ENCODE results near the gene PARP11. TPM values are rescaled to one million over a fixed set of nuclear protein-coding genes. Genes with fewer than 3 reads are reported as not detected.

Gene PARP11, protein sequence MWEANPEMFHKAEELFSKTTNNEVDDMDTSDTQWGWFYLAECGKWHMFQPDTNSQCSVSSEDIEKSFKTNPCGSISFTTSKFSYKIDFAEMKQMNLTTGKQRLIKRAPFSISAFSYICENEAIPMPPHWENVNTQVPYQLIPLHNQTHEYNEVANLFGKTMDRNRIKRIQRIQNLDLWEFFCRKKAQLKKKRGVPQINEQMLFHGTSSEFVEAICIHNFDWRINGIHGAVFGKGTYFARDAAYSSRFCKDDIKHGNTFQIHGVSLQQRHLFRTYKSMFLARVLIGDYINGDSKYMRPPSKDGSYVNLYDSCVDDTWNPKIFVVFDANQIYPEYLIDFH
- total RNA-seq = 7.9 TPM

DNA sequence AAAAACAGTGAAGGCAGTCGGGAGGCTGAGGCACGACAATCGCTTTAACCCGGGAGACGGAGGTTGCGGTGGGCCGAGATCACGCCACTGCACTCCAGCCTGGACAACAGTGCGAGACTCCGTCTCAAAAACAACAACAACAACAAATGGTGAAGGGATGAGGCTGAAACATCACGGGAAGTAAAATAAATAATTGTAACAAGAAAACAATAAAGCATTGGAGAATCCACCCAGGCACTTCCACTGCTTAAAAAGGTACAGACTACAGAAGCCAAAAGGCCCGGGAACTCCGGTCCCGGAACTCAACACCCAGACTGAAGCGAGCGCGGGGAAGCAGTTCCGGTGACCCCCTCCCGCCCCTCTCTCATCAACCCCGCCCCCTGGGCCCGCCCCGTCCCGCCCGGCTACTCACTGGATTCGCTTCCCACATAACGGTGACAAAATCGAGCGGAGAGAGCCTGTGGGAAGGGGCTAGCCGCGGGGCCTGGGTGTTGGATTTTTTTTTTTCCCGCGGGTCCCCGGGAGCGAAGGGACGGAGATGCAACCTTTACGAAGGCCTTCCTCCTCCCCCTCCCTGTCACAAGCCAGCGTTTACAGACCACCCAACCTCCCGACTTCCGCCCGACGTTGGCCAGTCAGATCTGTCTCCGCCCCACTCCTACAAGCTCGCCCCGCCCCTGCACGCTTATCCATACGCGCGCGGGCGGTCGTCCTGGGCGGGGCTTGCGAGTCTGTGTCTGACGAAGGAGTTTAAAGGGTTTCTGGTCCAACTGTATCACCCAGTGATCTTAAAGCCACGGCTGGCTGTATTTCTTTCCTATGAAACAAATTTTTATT is at the start of gene PARP11:
Gene PARP11 (minus strand): TSS at position 600 of the 837 bp plus-strand sequence. CDS start 170 bp downstream, at position 430.
- DNase-seq (ENCODE audit: low spot score) = peak; percentile 96

DNA sequence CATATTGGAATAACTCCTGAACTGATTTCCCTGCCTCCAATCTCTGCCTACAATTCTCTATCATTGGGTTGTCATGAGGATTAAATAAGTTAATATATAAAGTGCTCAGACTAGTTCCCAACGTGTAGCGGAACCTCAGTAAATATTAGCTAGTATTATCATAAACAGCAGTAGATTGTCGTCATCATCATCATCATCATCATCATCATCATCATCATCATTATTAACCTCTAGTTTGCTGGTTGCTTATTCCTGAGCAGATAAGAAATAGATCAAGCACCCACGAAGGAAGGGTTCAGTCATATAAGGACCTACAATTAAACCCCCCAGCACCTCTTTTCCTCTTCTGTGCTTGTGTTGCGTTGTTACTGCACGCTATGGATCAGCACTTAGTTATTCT is 48.8 kb upstream of the PARP11 start:
- no peak for DNase-seq (ENCODE audit: low spot score)

DNA sequence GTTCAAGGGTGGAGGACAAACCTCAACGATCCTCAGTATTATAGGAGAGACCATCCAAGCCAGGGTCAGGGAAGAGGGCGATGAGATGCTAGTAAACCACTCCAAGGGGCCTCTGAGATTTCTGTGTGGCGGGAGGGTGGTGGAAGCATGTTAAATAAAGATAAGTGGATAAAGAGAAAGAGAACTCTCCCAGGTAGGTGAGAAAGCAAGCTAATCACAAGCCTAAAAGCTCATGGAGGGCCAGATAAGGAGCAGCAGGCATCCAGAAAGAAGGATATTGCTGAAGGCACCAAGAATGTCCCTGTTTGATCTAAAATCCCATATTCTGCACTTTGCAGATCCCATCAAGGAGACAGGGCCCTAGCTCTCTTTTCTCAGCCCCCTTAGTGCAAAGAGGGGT is 48.3 kb upstream of the PARP11 start:
- no peak for DNase-seq (ENCODE audit: low spot score)

DNA sequence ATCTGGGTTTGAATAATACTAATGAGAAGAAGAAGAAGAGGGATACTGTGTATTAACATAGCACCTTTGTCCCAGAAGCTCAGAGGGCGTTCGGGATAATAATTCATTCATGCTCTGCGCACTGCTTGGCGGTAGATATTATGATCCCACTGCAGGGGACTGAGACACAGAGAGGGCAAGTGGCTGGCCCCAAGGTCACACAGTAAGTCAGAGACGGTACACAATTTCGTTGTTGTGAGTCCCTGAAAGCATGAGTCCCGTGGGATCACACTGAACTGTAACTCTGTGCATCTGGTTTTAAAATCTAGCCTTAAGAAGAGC is 47.9 kb upstream of the PARP11 start:
- DNase-seq (ENCODE audit: low spot score) = no peak

DNA sequence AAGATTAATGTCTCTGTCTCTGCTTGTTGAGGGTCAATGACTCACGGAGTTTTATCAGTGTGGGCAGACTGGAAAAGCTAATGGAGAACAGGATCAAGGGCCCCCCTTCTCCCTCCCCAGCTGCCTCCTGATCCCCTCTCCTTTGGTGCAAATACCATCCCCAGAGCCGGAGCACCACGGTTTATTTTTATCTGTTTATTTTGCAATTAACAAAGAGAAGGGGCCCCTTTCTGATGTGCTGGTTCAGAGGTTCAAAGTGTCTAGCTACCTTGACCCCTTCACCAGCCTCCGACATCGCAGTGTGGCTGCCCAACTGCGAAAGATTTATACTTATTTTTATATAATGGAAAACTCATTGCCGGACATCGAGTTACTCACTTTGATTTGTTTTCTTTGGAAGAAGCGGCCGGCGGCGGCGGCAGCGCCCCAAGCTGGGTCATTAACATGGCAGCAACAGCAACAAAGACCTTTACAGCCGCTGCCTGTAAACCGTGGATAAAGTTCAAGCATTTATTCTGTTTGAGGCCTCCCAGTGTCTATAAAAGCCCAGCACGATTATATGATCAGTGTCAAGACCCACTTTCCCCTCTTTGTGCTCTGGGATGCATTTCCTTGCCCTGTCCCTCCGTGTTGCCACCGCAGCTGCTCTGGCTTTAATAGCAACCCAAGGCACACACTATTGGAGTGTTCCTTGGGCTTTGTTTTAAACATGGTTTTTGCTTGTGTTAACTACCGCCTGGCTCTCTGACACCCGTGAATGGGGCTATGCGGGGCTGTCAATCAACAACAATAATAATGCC is 47.4 kb upstream of the PARP11 start:
- DNase-seq (ENCODE audit: low spot score) = no peak

DNA sequence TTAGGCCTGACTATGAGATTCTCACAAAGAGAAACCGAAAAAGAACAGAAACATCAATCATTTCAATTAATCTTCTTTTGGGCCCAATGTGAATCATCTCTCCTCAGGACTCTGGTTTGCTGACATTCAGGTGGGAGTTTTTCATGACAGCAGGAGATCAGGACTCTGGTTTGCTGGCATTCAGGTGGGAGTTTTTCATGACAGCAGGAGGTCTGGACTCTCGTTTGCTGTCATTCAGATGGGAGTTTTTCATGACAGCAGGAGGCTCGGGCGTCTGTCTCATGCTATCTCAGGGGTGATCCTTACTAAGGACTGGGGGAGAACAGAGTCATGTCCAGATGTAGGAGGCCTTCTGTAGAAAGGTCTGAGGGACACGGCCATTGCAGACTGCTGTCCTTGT is 40.1 kb upstream of the PARP11 start:
- no peak for DNase-seq (ENCODE audit: low spot score)

DNA sequence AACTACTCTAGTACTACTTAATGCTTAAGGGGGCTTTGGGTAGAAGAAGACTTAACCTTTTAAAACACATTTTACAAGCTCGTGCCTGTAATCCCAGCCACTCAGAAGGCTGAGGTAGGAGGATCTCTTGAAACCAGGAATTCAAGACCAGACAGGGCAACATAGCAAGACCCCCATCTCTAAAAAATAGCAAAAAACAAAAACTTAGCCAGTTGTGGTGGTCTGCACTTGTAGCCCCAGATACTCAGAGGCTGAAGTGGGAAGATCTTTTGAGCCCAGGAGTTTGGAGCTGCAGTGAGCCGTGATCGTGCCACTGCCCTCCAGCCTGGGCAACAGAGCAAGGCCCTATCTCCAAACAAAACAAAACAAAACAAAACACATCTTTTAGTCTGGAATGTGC is 39.7 kb upstream of the PARP11 start:
- no peak for DNase-seq (ENCODE audit: low spot score)

DNA sequence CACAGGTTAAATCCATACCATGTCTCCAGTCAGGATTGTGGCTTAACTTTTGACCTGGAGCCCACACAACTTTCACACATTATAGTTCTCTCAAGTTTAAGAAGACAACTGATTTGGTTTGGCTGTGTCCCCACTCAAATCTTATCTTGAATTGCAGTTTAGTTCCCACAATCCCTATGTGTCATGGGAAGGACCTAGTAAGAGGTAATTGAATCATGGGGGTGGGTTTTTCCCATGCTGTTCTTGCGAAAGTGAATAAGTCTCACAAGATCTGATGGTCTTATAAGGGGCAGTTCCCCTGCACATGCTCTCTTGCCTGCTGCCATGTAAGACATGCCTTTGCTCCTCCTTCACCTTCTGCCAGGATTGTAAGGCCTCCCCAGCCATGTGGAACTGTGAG is 38.2 kb upstream of the PARP11 start:
- no peak for DNase-seq (ENCODE audit: low spot score)

DNA sequence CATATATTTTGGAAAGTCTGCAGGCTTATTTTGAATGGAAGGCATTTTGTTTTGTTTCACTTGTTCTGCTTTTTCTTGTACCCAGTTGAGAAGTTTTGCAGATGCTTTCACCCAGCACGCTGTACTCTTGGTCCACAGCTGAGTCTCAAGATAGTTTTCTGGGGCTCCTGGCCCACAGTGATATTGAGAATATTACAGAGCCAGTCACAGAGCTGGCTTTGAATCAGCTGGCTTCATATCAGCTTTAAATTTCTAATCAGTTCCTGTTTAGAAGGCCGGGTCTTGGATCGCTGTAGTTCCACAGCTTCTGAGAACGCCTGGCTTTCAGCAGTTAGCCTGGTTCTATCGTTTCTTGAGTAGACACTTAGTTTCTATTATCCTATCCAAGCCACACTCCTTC is 32.5 kb upstream of the PARP11 start:
- no peak for DNase-seq (ENCODE audit: low spot score)

DNA sequence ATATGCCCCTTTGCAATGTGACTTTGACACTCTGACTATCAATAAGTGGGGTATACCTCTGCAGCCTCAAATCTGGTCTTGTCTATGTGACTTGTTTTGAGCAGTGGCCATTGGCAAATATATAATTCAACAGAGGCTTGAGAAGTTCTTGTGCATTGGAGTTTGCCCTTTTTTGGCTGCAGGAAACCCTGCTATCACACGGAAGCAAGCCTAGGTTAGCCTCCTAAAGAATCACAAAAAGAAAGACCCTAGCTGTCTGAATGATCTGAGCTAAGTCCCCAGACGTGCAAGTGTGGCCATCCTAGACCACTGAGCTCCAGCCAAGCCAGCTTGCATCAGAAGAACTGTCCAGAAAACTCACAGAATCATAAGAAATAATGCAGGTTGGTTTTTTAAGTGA is 31.8 kb upstream of the PARP11 start:
- DNase-seq (ENCODE audit: low spot score) = no peak

DNA sequence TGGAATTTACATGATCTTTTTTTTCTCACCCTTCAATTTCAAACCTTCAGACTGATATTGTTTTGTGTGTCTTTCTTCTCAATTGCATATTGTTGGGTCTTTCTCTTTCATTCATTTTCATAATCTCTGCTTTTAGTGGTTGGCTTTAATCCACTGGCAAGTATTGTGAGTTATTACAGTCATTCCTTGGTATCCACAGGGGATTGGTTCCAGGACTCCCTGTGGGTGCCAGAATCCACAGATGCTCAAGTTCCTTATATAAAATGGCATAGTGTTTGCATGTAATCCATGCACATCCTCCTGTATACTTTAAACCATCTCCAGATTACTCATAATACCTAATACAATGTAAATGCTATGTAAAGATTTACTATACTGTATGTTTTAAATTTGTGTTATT is 29.7 kb upstream of the PARP11 start:
- no peak for DNase-seq (ENCODE audit: low spot score)

DNA sequence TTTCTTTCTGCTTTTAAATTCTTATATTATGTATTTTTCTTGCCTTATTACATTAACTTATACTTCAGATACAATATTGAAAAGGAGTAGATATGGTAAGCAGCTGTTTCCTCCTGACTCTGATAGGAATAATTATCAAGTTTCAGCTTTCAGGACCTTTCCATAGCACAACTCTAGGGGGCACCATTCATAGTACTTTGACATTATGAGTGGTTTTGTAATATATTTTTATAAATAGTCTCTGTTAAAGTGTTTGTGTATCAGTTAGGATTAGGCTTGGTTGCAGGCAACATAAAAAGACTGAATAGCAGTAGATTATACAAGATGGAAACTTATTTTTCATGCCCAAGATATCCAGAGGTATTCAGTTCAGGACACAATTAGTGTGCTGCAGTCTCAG is 27.9 kb upstream of the PARP11 start:
- no peak for DNase-seq (ENCODE audit: low spot score)

DNA sequence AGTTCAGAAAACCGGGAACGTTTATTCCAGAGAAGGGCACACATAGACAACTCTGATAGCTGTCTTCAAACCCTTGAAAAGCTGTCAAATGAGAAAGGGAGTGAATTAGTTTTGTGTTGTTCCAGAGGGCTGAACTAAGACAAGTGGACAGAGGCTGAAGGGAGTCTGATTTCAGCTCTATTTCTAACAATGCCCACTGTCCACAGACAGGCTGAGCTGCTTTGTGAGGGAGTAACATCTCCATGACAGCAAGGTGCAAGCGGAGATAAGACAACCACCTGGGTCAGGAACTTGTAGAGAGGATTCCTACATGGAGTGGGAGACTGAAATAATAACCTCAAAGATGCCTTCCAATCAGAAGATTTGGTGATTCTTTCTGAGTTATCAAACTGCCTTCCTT is 25.6 kb upstream of the PARP11 start:
- no peak for DNase-seq (ENCODE audit: low spot score)

DNA sequence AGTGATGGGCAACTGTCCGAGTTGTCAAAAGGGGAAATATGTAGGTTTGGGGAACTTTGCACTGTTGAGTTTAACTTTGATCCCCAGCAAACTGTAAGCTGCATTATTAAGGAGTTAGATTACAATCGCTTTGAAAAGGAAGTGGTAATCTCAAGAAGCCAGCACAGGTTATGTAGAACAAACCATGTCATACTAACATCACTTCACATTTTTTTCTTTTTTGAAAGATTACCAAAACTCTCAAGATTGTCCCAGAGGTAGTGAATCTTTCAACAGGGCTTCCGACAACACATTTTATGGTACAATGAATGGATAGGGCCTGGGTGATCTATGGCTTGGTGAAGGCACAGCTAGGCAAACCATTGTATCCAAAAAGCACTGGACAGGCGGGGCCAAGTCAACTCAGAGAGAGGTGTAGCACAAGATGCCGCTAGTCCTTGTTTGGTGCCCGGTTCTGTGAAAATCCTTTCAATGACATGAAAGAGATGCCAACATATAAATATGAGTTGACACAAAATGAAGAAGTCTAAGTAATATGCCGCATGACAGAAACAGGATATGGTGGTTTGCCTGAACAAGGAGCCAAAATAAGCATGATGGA is 24.3 kb upstream of the PARP11 start:
- DNase-seq (ENCODE audit: low spot score) = no peak

DNA sequence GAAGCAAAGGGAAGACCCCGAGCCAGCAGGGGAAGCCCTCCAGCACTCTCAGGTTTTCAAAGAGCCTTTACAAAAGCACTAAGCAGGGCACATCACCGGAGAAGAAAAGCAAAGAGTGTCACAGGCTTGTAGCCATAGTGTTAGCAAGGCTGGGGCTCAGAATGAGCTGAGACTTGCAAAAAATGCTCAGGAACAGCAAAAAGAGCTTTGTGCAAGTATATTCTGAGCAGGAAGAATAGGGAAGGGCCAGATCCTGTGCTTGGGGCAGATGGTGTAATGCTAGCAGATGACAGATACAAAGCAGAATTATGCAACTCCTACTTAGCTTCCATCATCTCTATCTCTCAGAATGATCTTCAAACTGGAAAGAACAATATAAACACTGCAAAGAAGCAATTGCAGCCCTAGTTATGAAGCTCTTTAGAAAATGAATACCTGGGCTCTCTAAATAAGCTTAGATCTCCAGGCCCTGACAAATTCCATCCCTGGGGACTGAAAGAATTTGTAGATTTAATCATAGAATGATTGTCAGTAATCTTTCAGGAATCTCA is 23.7 kb upstream of the PARP11 start:
- no peak for DNase-seq (ENCODE audit: low spot score)

DNA sequence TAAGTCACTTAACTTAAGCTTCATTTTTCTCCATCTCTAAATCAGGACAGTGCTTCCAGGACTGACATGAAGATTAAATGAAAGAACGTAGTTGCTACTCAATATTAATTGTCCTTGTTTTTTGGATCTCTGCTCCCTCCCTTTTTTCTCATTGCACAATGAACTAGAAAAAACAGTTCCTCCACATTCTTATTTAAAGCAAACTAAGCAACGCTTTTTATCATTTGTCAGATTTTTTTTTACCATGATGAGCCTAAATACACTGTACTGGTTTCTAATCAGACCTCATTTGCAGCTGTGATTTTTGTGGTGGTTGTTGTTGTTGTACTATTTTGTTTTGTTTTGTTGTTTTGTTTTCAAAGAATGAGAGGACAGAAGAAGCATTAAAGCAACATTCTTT is 23.2 kb upstream of the PARP11 start:
- DNase-seq (ENCODE audit: low spot score) = no peak

DNA sequence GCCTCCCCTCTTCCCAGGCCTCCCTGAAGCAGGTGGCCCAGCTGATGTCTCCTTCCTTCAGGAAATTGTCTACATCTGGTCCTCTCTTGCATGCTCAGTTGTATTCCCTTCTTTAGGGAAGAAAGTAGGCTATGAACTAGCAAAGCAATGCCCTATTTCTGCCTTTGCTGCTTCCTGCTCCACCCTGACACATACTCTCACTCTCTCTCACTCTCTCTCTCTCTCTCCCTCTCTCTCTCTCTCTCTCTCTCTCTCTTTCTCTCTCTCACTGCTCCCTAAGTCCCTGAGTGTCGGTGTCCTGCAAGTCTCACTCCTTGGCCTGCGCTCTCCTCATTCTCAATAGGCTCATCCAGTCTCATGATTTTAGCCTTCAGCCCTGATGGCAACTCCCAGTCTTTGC is 19.4 kb upstream of the PARP11 start:
- DNase-seq (ENCODE audit: low spot score) = no peak

DNA sequence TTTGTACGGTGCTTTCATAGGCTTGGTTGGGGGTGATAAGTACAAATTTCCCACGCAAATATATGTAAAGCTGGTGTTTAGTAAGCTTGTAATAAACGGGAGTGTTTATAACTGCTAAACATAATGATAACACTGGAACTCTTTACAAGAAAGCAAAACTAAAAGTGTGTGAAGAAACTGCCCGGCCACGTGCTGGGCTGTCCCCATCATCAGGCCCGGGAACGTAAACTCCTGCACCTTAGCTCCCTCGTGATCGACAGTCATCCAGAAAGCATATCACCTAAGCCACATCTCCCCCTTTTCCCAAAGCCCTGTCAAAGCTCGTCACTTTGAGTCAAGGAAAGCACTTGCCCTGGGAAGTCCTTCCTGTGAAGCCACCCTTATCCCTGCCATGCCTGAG is 18.0 kb upstream of the PARP11 start:
- no peak for DNase-seq (ENCODE audit: low spot score)

DNA sequence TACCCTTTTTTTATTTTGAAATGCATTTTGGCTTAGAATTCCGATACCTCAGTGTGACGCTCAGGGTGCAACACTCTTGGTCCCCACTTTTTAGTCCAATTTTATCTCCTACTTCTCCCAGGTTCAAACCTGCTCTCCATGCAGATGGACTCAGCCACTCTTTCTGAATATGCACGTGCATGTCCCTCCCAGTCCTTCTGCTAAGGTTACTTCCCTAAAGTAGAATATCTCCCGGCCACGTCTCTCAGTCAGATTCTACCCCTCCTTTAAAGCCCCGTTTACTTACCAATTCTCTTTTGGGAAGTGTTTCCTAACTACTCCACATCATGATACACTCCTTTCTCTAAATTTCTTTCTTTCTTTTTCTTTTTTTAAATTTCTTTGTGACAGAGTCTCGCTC is 15.5 kb upstream of the PARP11 start:
- DNase-seq (ENCODE audit: low spot score) = no peak

DNA sequence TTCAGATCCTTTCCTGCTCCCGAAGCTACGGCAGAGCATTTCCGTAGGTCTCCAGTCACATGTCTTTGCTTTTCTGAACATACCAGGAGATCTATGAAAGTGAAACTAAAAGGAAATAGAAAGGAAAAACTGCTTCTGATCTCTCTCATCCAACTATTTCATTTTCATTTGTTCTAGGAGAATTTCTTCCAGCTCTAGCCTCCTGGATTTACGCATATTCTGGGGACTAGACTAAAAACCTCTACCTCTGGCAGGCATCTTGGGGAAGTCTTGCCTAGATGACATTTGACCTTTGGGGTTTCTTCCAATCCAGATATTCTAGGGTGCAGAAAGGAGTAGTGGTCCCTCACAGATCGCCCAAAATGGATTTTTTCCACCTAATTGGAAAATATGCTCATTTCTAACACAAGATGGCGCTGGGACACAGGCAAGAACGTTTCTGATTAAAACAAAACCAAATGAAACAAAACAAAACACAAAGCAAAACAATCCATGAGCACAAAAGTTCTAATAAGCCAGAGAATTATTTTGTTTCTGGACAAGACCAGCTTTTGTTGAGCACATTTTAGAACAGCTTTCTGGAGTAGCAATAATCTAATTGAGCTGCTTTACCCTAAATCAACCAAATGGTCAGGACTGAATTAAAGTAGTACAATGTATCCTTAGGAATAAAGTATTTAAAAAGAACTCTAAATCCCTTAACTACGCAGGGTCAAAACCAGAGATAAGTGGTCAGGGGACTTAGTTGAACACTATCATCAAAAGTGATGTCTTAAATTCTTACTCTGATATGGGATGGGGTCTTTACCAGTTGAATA is 12.3 kb upstream of the PARP11 start:
- DNase-seq (ENCODE audit: low spot score) = peak; percentile 28

DNA sequence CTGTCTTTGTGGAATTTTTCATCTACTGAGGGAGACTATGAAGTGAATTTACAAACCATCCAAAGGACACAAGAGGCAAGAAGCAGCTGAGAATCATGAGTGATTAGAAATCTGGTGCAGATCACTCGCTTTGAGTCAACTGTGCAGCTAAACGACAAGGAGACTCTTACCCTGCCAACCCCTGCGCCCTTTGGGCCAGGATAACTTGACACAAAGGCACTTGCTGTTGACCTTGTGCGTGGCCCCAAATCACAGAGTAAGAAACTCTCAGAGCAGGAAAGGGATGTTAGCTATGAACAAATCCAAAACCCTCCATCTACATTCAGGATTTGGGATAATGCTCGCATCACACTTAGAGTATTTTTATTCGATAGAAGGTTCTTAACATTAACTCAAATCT is 11.5 kb upstream of the PARP11 start:
- DNase-seq (ENCODE audit: low spot score) = no peak
